Measurements from ENCODE around the gene LRPPRC.

LRPPRC gene

DNA sequence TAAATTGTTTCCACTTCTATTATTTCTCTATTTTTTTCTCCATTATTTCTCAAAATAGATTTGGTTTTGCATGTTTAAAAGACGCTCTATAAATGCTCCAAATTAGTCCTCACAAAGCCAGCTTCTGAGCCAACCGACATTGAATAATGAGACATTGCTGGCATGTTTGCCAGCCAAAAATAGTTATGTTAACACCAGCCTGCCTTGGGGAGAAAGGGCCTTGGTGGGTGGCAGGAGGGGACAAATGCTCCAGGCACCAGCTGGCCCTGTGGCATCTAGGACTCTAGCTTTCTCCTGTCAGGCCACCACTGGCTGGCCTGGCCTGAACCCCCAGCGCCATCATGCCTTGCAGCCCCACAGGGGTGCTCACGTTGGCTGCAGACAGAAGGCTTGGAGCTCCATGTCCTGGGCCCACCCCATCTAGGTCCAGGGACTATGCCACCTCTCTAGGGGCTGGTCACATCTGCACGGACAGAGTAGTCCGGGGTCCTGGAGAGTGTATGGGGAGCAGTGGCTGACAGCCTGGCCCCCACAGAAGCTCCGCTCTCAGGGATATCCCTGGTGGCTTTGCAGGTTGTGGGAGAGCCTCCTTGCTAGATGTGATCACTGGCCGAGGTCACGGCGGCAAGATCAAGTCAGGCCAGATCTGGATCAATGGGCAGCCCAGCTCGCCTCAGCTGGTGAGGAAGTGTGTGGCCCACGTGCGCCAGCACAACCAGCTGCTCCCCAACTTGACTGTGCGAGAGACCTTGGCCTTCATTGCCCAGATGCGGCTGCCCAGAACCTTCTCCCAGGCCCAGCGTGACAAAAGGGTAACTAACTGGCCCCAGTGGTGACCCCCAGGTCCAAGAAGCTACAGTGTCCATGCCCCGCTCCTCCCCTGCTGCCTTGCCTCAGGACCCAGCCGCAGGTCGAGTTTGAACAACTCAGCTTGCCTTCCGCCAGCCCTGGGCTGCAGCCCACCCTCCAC is 144.5 kb downstream of the LRPPRC start:
- no peak for TF ChIP-seq CTCF (IDR thresholded peaks at IDR 0.05; ENCODE audit: insufficient read depth, missing control alignments)
- FAIRE-seq (no peak), DNase-seq (ENCODE audit: insufficient read length, low spot score) (no peak)

- no peak for FAIRE-seq
- no peak for TF ChIP-seq CTCF (IDR thresholded peaks at IDR 0.05; ENCODE audit: insufficient read depth, missing control alignments)
- DNase-seq (ENCODE audit: insufficient read length, low spot score), result no peak
Observed at GRCh38 chr2:43848214-43848613, 147.6 kb downstream of the LRPPRC start.

DNA sequence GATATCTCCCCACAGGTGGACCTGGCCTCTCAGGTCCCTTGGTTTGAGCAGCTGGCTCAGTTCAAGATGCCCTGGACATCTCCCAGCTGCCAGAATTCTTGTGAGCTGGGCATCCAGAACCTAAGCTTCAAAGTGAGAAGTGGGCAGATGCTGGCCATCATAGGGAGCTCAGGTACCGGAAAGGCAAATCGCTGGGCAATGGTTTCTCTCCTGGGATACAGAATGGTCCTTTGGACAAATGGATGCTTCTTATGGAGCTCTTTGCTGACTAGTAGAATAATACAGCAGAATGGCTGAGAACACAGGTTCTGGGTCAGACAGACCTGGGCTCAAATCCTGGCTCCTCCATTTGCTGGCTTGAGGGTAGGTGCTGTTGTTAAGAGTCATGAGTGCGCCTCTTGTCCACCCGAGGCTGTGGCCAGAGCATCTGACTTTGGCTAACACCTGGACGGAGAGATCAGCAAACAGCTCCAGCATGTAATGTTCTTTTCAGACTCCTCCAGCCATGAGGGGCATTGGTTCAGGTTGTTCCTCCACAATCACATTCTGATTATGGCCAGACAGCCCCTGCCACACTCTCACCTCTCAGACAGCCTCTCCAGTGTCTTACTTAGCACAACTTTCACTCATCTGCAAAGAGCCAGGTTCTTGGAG is 149.5 kb downstream of the LRPPRC start:
- DNase-seq (ENCODE audit: insufficient read length, low spot score) (no peak), FAIRE-seq (no peak)
- TF ChIP-seq CTCF (IDR thresholded peaks at IDR 0.05; ENCODE audit: insufficient read depth, missing control alignments), result no peak

GRCh38 chr2:43845181-43845580 is 150.6 kb downstream of the LRPPRC start:
- FAIRE-seq (no peak), DNase-seq (ENCODE audit: insufficient read length, low spot score) (no peak)

GRCh38 chr2:43842866-43843226 is 152.9 kb downstream of the LRPPRC start:
- TF ChIP-seq CTCF (IDR thresholded peaks at IDR 0.05; ENCODE audit: insufficient read depth, missing control alignments), result no peak
- DNase-seq (ENCODE audit: insufficient read length, low spot score) (no peak), FAIRE-seq (no peak)

More at GRCh38 chr2:43845181-43845580, 150.6 kb downstream of the LRPPRC start:
- no peak for TF ChIP-seq CTCF (IDR thresholded peaks at IDR 0.05; ENCODE audit: insufficient read depth, missing control alignments)

DNA sequence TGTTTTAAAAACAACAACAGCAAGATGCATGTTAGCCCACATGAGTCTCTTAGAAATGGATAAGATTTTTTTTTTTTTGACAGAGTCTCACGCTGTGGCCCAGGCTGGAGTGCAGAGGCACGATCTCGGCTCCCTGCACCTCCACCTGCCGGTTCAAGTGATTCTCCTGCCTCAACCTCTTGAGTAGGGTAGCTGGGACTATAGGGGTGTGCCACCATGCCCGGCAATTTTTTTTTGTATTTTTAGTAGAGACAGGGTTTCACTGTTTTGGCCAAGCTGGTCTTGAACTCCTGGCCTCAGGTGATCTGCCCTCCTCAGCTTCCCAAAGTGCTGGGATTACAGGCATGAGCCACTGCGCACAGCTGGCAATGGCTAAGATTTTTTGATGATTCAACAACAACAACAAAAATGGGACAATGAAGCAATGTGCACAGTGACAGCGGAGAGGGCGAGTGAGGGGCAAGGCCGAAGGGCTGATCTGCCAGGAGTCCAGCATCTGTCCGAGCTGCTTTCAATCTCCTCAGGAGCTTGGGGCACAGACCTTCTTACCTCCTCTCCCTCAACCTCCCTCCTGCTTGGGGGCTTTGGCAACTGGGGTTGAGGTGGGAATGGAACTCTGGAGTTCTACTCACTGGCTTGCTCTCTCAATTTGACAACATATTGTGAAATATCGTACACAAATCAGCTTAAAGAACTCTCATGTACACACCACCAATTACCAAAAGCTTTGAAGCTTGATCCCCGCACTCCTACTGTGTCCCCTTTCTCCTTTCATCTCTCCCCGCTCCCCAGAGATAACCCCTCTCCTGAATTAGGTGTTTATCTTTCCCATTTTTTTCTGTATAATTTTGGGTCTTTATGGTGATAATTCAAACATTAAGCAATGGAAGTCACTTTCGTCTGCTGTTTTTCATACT is 153.6 kb downstream of the LRPPRC start:
- no peak for DNase-seq (ENCODE audit: insufficient read length, low spot score)
- TF ChIP-seq CTCF (IDR thresholded peaks at IDR 0.05; ENCODE audit: insufficient read depth, missing control alignments), result no peak
- FAIRE-seq, result no peak

Data from D721Med (cell line).